Fibroblast of lung (primary cell): Measurements from ENCODE around the gene DNAJC1. TPM values are rescaled to one million over a fixed set of nuclear protein-coding genes. Genes with fewer than 3 reads are reported as not detected.

Experiments used
- DNase-seq, 2 donors: peaks; one replicate each; pipeline versions ENCODE4 v3.0.0 to v3.0.0-alpha.2; 2010; ENCODE audit warnings: low read depth in 2 of 2
- H2AFZ ChIP-seq: 2 replicates; pipeline ENCODE4 v1.5.1; 2012; ENCODE audit warnings: low read length, control low read depth, inconsistent platforms
- H3K27ac ChIP-seq: 2 replicates; pipeline ENCODE4 v1.5.1; 2011; ENCODE audit warnings: low read length, control low read depth; ENCODE audit not compliant: insufficient read depth
- H3K27me3 ChIP-seq: 2 replicates; pipeline ENCODE4 v1.5.1; 2011; ENCODE audit warnings: mild to moderate bottlenecking, low read length; ENCODE audit not compliant: control insufficient read depth, insufficient read depth
- H3K36me3 ChIP-seq: 2 replicates; pipeline ENCODE4 v1.5.1; 2011; ENCODE audit warnings: low read length; ENCODE audit not compliant: control insufficient read depth, insufficient read depth
- H3K4me1 ChIP-seq: 2 replicates; pipeline ENCODE4 v1.5.1; 2011; ENCODE audit warnings: low read length; ENCODE audit not compliant: control insufficient read depth, insufficient read depth; ENCODE audit errors: extremely low read depth
- H3K4me2 ChIP-seq: 2 replicates; pipeline ENCODE4 v1.5.1; 2011; ENCODE audit warnings: low read length, control low read depth; ENCODE audit not compliant: insufficient read depth; ENCODE audit errors: extremely low read depth
- H3K4me3 ChIP-seq, 4 experiments: fragments of 200-600 bp in 1 of 4; sonication (generic) in 1 of 4; replicated peaks in 1 of 4; 2 replicates each; pipeline ENCODE4 v1.5.1; 2011 to 2016; ENCODE audit warnings: low read length in 4 of 4, low read depth in 3 of 4, mild to moderate bottlenecking in 3 of 4, control low read depth in 2 of 4, inconsistent platforms in 1 of 4, mixed read lengths in 1 of 4; ENCODE audit not compliant: insufficient read depth in 1 of 4; ENCODE audit errors: control extremely low read depth in 1 of 4
- H3K79me2 ChIP-seq: 2 replicates; pipeline ENCODE4 v1.5.1; 2012; ENCODE audit warnings: mild to moderate bottlenecking, low read length, inconsistent platforms; ENCODE audit not compliant: control insufficient read depth, insufficient read depth
- H3K9ac ChIP-seq: 2 replicates; pipeline ENCODE4 v1.5.1; 2011; ENCODE audit warnings: mild to moderate bottlenecking, low read length, control low read depth; ENCODE audit not compliant: insufficient read depth
- H3K9me3 ChIP-seq: 2 replicates; pipeline ENCODE4 v1.5.1; 2012; ENCODE audit warnings: low read depth, low read length; ENCODE audit not compliant: control insufficient read depth, insufficient read depth
- H4K20me1 ChIP-seq: 2 replicates; pipeline ENCODE4 v1.5.1; 2011; ENCODE audit warnings: low read length; ENCODE audit not compliant: control insufficient read depth, insufficient read depth; ENCODE audit errors: extremely low read depth
- EZH2 ChIP-seq: IDR thresholded peaks from 2 replicates; pipeline ENCODE4 v1.5.1; 2012; ENCODE audit warnings: low read length, control low read depth, mild to moderate bottlenecking; ENCODE audit errors: missing control alignments
- polyA plus RNA-seq, 2 donors: library from polyadenylated mRNA; depleted of rRNA in 1 of 2; stranded (reverse) in 1 of 2; unstranded in 1 of 2; fragments of >200 nt; gene quantifications; 2 replicates each; pipeline ENCODE4 v1.2.1, GENCODE V29; 2011 to 2012; ENCODE audit warnings: missing spikeins in 1 of 2
- total RNA-seq: library from RNA; depleted of rRNA; stranded (reverse); fragments of >200 nt; gene quantifications from 2 replicates; pipeline ENCODE4 v1.2.1, GENCODE V29; 2014
- TF ChIP-seq, protein P1 (sequence below), 2 donors: IDR thresholded peaks in 1 of 2; conservative IDR thresholded peaks in 1 of 2; 1 replicate in 1 of 2; 2 replicates in 1 of 2; pipeline ENCODE4 v1.5.1; 2011 to 2012; ENCODE audit warnings: low read length in 2 of 2, control low read depth in 1 of 2, inconsistent platforms in 1 of 2, low read depth in 1 of 2, mild to moderate bottlenecking in 1 of 2

Gene DNAJC1
- total and polyA plus RNA-seq, 2 donors (not counting 1 experiment from before 2014, with no cell fraction given) = 27.7 to 46.2 TPM

- Histone ChIP-seq H3K4me2 (no peak overlapping the region), H3K4me1 (no peaks in the 10 kb centered on the region), H3K9me3 (no peaks in the 10 kb centered on the region), H4K20me1 (no peaks in the 10 kb centered on the region), H3K36me3 (no peaks in the 10 kb centered on the region), H3K4me3 (no peak overlapping the region), H3K79me2 (no peaks in the 10 kb centered on the region), H3K9ac (no peak overlapping the region), H2AFZ (no peak overlapping the region), H3K27ac (no peak overlapping the region), H3K27me3 (no peaks in the 10 kb centered on the region)
- peak in 1 of 2 donors; percentile 92 for DNase-seq
- TF ChIP-seq, protein P1, sequence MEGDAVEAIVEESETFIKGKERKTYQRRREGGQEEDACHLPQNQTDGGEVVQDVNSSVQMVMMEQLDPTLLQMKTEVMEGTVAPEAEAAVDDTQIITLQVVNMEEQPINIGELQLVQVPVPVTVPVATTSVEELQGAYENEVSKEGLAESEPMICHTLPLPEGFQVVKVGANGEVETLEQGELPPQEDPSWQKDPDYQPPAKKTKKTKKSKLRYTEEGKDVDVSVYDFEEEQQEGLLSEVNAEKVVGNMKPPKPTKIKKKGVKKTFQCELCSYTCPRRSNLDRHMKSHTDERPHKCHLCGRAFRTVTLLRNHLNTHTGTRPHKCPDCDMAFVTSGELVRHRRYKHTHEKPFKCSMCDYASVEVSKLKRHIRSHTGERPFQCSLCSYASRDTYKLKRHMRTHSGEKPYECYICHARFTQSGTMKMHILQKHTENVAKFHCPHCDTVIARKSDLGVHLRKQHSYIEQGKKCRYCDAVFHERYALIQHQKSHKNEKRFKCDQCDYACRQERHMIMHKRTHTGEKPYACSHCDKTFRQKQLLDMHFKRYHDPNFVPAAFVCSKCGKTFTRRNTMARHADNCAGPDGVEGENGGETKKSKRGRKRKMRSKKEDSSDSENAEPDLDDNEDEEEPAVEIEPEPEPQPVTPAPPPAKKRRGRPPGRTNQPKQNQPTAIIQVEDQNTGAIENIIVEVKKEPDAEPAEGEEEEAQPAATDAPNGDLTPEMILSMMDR (conservative IDR thresholded peaks at IDR 0.05 in 1 of 2, IDR thresholded peaks at IDR 0.05 in 1 of 2; ENCODE audit: low read depth in 1 of 2, low read length in 2 of 2) = no peak
- no peak for TF ChIP-seq EZH2
These were observed 142.8 kb downstream of the DNAJC1 start for GRCh38 chr10:21860718-21861117.

DNA sequence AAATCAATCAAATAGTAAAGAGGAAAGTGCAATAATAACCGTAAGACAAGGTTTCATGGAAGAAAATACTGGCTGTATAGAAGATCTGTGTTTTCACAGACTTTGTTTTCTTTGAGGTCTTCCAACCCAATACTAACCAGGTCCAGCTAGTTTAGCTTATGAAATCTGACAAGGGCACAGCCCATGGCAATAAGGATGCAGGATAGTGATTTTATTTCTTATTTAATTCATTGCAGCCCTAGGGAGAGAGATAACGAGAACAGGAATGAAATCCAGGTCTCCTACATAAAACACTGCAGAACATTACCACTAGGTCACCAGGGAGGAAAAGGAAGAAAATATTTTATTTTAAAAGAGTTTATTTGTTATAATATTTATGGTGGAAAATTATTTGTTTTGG, 145.1 kb downstream of the DNAJC1 start:
- no peak overlapping the region for H3K4me2 ChIP-seq
- H3K4me1 ChIP-seq = no peaks in the 10 kb centered on the region
- no peaks in the 10 kb centered on the region for H3K9me3 ChIP-seq
- no peak overlapping the region for H3K27ac ChIP-seq
- H3K9ac ChIP-seq = no peak overlapping the region
- H2AFZ ChIP-seq = no peak overlapping the region
- no peaks in the 10 kb centered on the region for H3K27me3 ChIP-seq
- no peaks in the 10 kb centered on the region for H4K20me1 ChIP-seq
- H3K79me2 ChIP-seq = no peaks in the 10 kb centered on the region
- H3K36me3 ChIP-seq = no peaks in the 10 kb centered on the region
- TF ChIP-seq EZH2 = no peak
- TF ChIP-seq, protein P1 (conservative IDR thresholded peaks at IDR 0.05 in 1 of 2, IDR thresholded peaks at IDR 0.05 in 1 of 2; ENCODE audit: low read depth in 1 of 2, low read length in 2 of 2) = no peak
- no peak overlapping the region for H3K4me3 ChIP-seq
- DNase-seq = no peak

GRCh38 chr10:21849607-21850006, 153.9 kb downstream of the DNAJC1 start:
- no peaks in the 10 kb centered on the region for H3K79me2 ChIP-seq
- no peak for DNase-seq
- H3K9ac ChIP-seq = no peak overlapping the region
- no peaks in the 10 kb centered on the region for H3K9me3 ChIP-seq
- no peak overlapping the region for H3K27ac ChIP-seq
- H3K27me3 ChIP-seq = no peaks in the 10 kb centered on the region
- H3K4me1 ChIP-seq = no peaks in the 10 kb centered on the region
- H2AFZ ChIP-seq = no peak overlapping the region
- H3K4me2 ChIP-seq = no peak overlapping the region
- H3K36me3 ChIP-seq = no peaks in the 10 kb centered on the region
- H4K20me1 ChIP-seq = no peaks in the 10 kb centered on the region
- no peak for TF ChIP-seq EZH2
- TF ChIP-seq, protein P1 (conservative IDR thresholded peaks at IDR 0.05 in 1 of 2, IDR thresholded peaks at IDR 0.05 in 1 of 2; ENCODE audit: low read depth in 1 of 2, low read length in 2 of 2) = no peak
- H3K4me3 ChIP-seq = no peak overlapping the region
